Astrocyte (in vitro differentiated cells and primary cell): ENCODE measurements around the gene YPEL5. TPM values are rescaled to one million over a fixed set of nuclear protein-coding genes. Genes with fewer than 3 reads are reported as not detected.

Experiments used
- DNase-seq: peaks from one replicate; pipeline ENCODE4 v3.0.0-alpha.2; 2010; ENCODE audit warnings: low read depth
- FAIRE-seq: peaks from 2 replicates; lab custom pipeline; 2011; peaks lifted over from hg19 to GRCh38; lab: Jason Lieb, UNC
- H2AFZ ChIP-seq: 2 replicates; pipeline ENCODE4 v1.6.0; 2012; ENCODE audit warnings: low read depth, low read length, inconsistent platforms
- H3K27ac ChIP-seq: 2 replicates; pipeline ENCODE4 v1.5.1; 2011; ENCODE audit warnings: low read depth, low read length, inconsistent platforms
- H3K27me3 ChIP-seq: 2 replicates; pipeline ENCODE4 v1.6.0; 2011; ENCODE audit warnings: low read length, inconsistent platforms; ENCODE audit not compliant: insufficient read depth
- H3K36me3 ChIP-seq: 2 replicates; pipeline ENCODE4 v1.5.1; 2011; ENCODE audit warnings: low read length, inconsistent platforms; ENCODE audit not compliant: insufficient read depth
- H3K4me1 ChIP-seq: 2 replicates; pipeline ENCODE4 v1.5.1; 2011; ENCODE audit warnings: low read length, inconsistent platforms; ENCODE audit not compliant: insufficient read depth
- H3K4me2 ChIP-seq: 2 replicates; pipeline ENCODE4 v1.6.0; 2012; ENCODE audit warnings: low read length, inconsistent platforms
- H3K4me3 ChIP-seq: 2 replicates; pipeline ENCODE4 v1.5.1; 2011; ENCODE audit warnings: low read depth, mild to moderate bottlenecking, low read length, inconsistent platforms; ENCODE audit not compliant: insufficient read depth
- H3K79me2 ChIP-seq: 2 replicates; pipeline ENCODE4 v1.6.0; 2012; ENCODE audit warnings: mild to moderate bottlenecking, low read length, inconsistent platforms; ENCODE audit not compliant: insufficient read depth
- H3K9ac ChIP-seq: 2 replicates; pipeline ENCODE4 v1.6.0; 2012; ENCODE audit warnings: mild to moderate bottlenecking, low read length, inconsistent platforms
- H3K9me3 ChIP-seq: 2 replicates; pipeline ENCODE4 v1.5.1; 2012; ENCODE audit warnings: low read depth, mild to moderate bottlenecking, low read length, inconsistent platforms; ENCODE audit not compliant: insufficient read depth
- H4K20me1 ChIP-seq: 2 replicates; pipeline ENCODE4 v1.6.0; 2012; ENCODE audit warnings: low read length, inconsistent platforms; ENCODE audit not compliant: insufficient read depth
- H3K27ac Mint-ChIP-seq: one replicate; pipeline ENCODE4 v1.8.0; 2021; ENCODE audit warnings: mild to moderate bottlenecking, mixed read lengths; ENCODE audit not compliant: unreplicated experiment
- H3K27me3 Mint-ChIP-seq: one replicate; pipeline ENCODE4 v1.8.0; 2021; ENCODE audit warnings: low read depth, mixed read lengths; ENCODE audit not compliant: unreplicated experiment
- H3K36me3 Mint-ChIP-seq: one replicate; pipeline ENCODE4 v1.8.0; 2021; ENCODE audit warnings: low read depth, mixed read lengths; ENCODE audit not compliant: unreplicated experiment
- H3K4me1 Mint-ChIP-seq: one replicate; pipeline ENCODE4 v1.8.0; 2021; ENCODE audit warnings: low read depth, mixed read lengths; ENCODE audit not compliant: unreplicated experiment
- H3K4me3 Mint-ChIP-seq: one replicate; pipeline ENCODE4 v1.8.0; 2021; ENCODE audit warnings: mild to moderate bottlenecking, moderate library complexity, mixed read lengths; ENCODE audit not compliant: unreplicated experiment
- H3K9me3 Mint-ChIP-seq: one replicate; pipeline ENCODE4 v1.8.0; 2021; ENCODE audit warnings: mild to moderate bottlenecking, mixed read lengths; ENCODE audit not compliant: unreplicated experiment
- EZH2 ChIP-seq: IDR thresholded peaks from 2 replicates; pipeline ENCODE4 v1.6.1; 2012; ENCODE audit warnings: mild to moderate bottlenecking, low read length, inconsistent platforms; ENCODE audit not compliant: insufficient read depth
- total RNA-seq: library from RNA; stranded (reverse); gene quantifications from 2 replicates; pipeline ENCODE4 v1.2.1, GENCODE V29; 2021
- TF ChIP-seq, protein P1 (sequence below): IDR thresholded peaks from 2 replicates; pipeline ENCODE4 v1.5.1; 2011; ENCODE audit warnings: low read depth, mild to moderate bottlenecking, inconsistent platforms, low read length, moderate library complexity; ENCODE audit not compliant: insufficient read depth

YPEL5 gene
- total RNA-seq, 1 donor from 2014 or later = 149 TPM

DNA sequence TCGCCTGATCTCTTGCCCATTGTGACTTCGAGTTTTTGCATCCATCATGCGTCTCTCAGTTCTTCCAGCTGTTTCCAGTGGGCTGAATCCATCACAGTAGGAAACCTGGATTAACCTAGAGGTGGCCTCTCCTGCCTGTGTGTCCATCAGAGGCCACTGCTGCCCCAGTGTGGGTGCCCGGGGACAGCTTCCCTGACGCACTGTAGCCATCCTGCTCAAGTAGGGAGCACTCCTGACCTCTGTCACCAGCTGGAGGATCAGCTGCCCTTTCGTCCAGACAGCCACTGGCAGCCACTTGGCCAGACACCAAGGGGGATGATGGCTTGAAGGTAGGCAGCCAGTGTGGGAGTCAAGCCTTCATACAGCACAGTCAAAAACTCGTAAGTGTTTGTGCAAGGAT, 47.6 kb downstream of the YPEL5 start:
- Histone ChIP-seq H3K27me3 (no peaks in the 10 kb centered on the region), H3K9me3 (no peaks in the 10 kb centered on the region), H3K4me1 (no peaks in the 10 kb centered on the region), H3K79me2 (no peaks in the 10 kb centered on the region), H3K4me3 (no peak overlapping the region), H3K27ac (no peak overlapping the region), H4K20me1 (no peaks in the 10 kb centered on the region), H3K36me3 (no peaks in the 10 kb centered on the region), H3K9ac (no peak overlapping the region), H3K4me2 (no peak overlapping the region), H2AFZ (no peak overlapping the region)
- TF ChIP-seq EZH2 = no peak
- TF ChIP-seq, protein P1, sequence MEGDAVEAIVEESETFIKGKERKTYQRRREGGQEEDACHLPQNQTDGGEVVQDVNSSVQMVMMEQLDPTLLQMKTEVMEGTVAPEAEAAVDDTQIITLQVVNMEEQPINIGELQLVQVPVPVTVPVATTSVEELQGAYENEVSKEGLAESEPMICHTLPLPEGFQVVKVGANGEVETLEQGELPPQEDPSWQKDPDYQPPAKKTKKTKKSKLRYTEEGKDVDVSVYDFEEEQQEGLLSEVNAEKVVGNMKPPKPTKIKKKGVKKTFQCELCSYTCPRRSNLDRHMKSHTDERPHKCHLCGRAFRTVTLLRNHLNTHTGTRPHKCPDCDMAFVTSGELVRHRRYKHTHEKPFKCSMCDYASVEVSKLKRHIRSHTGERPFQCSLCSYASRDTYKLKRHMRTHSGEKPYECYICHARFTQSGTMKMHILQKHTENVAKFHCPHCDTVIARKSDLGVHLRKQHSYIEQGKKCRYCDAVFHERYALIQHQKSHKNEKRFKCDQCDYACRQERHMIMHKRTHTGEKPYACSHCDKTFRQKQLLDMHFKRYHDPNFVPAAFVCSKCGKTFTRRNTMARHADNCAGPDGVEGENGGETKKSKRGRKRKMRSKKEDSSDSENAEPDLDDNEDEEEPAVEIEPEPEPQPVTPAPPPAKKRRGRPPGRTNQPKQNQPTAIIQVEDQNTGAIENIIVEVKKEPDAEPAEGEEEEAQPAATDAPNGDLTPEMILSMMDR = no peak
- DNase-seq (no peak), FAIRE-seq (no peak)
- no peak overlapping the region for H3K4me3 Mint-ChIP-seq
- peaks cover 3% of the 10 kb centered on the region for H3K9me3 Mint-ChIP-seq
- no peaks in the 10 kb centered on the region for H3K36me3 Mint-ChIP-seq
- peaks cover 12% of the 10 kb centered on the region for H3K27me3 Mint-ChIP-seq
- H3K4me1 Mint-ChIP-seq = peaks cover 7% of the 10 kb centered on the region
- no peak overlapping the region for H3K27ac Mint-ChIP-seq

DNA sequence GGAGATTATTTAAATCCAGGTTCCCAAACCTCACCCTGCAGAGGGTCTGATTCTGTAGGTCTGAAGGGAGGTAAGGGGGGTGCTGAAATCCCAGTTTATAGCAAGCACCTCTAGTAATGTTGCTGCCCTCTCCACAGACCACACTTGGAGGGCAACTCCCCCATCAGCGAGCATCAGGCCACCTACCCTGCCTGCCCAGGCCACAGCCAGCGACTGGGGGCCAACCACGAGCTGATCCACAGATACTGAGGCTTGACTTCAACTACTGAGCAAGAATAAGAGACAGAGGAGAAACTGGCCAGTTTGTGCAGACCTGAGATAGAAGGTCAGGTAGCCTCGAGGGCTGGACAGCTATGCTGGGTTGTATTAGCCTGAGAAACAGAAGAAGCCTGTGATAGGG, 48.2 kb downstream of the YPEL5 start:
- no peak overlapping the region for H3K9ac ChIP-seq
- no peaks in the 10 kb centered on the region for H3K4me1 ChIP-seq
- H3K79me2 ChIP-seq = no peaks in the 10 kb centered on the region
- peaks cover 12% of the 10 kb centered on the region for H3K27me3 Mint-ChIP-seq
- H3K4me2 ChIP-seq = no peak overlapping the region
- peaks cover 7% of the 10 kb centered on the region for H3K4me1 Mint-ChIP-seq
- TF ChIP-seq EZH2 = no peak
- TF ChIP-seq, protein P1 = no peak
- no peak overlapping the region for H2AFZ ChIP-seq
- H3K36me3 Mint-ChIP-seq = no peaks in the 10 kb centered on the region
- H3K4me3 ChIP-seq = no peak overlapping the region
- H3K9me3 ChIP-seq = no peaks in the 10 kb centered on the region
- no peak for FAIRE-seq
- H3K9me3 Mint-ChIP-seq = peaks cover 3% of the 10 kb centered on the region
- H3K27ac ChIP-seq = no peak overlapping the region
- no peak for DNase-seq
- no peak overlapping the region for H3K27ac Mint-ChIP-seq
- H4K20me1 ChIP-seq = no peaks in the 10 kb centered on the region
- H3K36me3 ChIP-seq = no peaks in the 10 kb centered on the region
- H3K4me3 Mint-ChIP-seq = no peak overlapping the region
- H3K27me3 ChIP-seq = no peaks in the 10 kb centered on the region

DNA sequence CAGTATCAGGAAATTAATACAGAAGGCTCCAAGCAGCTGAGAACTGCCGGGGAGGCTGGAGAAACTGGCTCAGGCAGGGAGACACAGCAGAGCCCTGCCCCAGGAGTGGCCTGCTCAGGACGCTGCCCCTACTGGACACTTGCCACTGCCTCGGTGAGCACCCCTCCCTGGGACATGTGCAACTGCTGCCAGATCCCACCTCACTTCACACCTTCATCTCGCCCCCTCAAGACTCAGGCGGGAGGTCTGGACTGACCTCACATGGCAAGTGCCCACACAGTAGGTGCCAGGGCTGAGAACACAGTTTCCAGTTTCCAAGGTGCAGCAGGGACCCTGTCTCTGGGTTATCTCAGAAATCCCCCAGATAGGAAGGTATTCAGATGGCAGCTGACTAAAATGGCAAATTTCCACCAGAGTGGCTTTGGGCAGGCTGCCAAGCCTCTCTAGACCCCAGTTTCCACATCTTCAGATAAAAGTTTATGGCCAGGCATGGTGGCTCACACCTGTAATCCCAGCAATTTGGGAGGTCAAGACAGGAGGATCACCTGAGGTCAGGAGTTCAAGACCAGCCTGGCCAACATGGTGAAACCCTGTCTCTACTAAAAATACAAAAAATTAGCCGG, 50.9 kb downstream of the YPEL5 start:
- Mint-ChIP-seq H3K4me3 (no peak overlapping the region), H3K27me3 (peaks cover 9% of the 10 kb centered on the region), H3K4me1 (peaks cover 7% of the 10 kb centered on the region), H3K9me3 (no peaks in the 10 kb centered on the region), H3K36me3 (no peaks in the 10 kb centered on the region), H3K27ac (no peak overlapping the region)
- no peaks in the 10 kb centered on the region for H3K4me1 ChIP-seq
- no peak overlapping the region for H3K4me2 ChIP-seq
- FAIRE-seq = no peak
- no peak for DNase-seq
- no peak overlapping the region for H3K27ac ChIP-seq
- no peak overlapping the region for H2AFZ ChIP-seq
- TF ChIP-seq, protein P1 = no peak
- no peak for TF ChIP-seq EZH2
- H3K4me3 ChIP-seq = no peak overlapping the region
- H3K9me3 ChIP-seq = no peaks in the 10 kb centered on the region
- no peaks in the 10 kb centered on the region for H3K27me3 ChIP-seq
- H3K9ac ChIP-seq = no peak overlapping the region
- H4K20me1 ChIP-seq = no peaks in the 10 kb centered on the region
- no peaks in the 10 kb centered on the region for H3K36me3 ChIP-seq
- no peaks in the 10 kb centered on the region for H3K79me2 ChIP-seq
